ENCODE measurements around the gene CSF3.
A peak's percentile ranks its signal among the peaks of the same experiment; 100 is the strongest.

The CSF3 gene

GRCh38 chr17:40031706-40032105 is 16.5 kb downstream of the CSF3 start:
- no peak for TF ChIP-seq CTCF (conservative IDR thresholded peaks at IDR 0.05; ENCODE audit: low read length)
- H3K4me3 ChIP-seq (ENCODE audit: low read length), result no peak overlapping the region
- no peak for DNase-seq (ENCODE audit: low read depth)

- H3K4me3 ChIP-seq (ENCODE audit: low read length), result no peak overlapping the region
- DNase-seq (ENCODE audit: low read depth), result no peak
- TF ChIP-seq CTCF (conservative IDR thresholded peaks at IDR 0.05; ENCODE audit: low read length), result no peak
Measured at GRCh38 chr17:40032322-40033320, 17.4 kb downstream of the CSF3 start.

GRCh38 chr17:40033339-40033738 is 18.1 kb downstream of the CSF3 start:
- no peak overlapping the region for H3K4me3 ChIP-seq (ENCODE audit: low read length)
- DNase-seq (ENCODE audit: low read depth), result no peak
- TF ChIP-seq CTCF (conservative IDR thresholded peaks at IDR 0.05; ENCODE audit: low read length), result no peak

GRCh38 chr17:40034426-40035161 is 19.4 kb downstream of the CSF3 start:
- H3K4me3 ChIP-seq (ENCODE audit: low read length), result no peak overlapping the region
- TF ChIP-seq CTCF (conservative IDR thresholded peaks at IDR 0.05; ENCODE audit: low read length), result no peak
- DNase-seq (ENCODE audit: low read depth), result no peak

GRCh38 chr17:40035162-40035559 is 19.9 kb downstream of the CSF3 start:
- no peak overlapping the region for H3K4me3 ChIP-seq (ENCODE audit: low read length)
- peak; percentile 36 for DNase-seq (ENCODE audit: low read depth)
- peak; percentile 61 for TF ChIP-seq CTCF (conservative IDR thresholded peaks at IDR 0.05; ENCODE audit: low read length)

GRCh38 chr17:40038882-40039513 is 23.8 kb downstream of the CSF3 start:
- no peak overlapping the region for H3K4me3 ChIP-seq (ENCODE audit: low read length)
- peak; percentile 88 for TF ChIP-seq CTCF (conservative IDR thresholded peaks at IDR 0.05; ENCODE audit: low read length)
- DNase-seq (ENCODE audit: low read depth), result peak; percentile 86

Data from AG10803 (cell line).